K562 (cell line): ENCODE measurements around the gene ELK1. TPM values are rescaled to one million over a fixed set of nuclear protein-coding genes. Genes with fewer than 3 reads are reported as not detected.

ENCODE experiments used
- EP400 ChIP-seq: fragments of 450-650 bp; IDR thresholded peaks from 2 replicates; pipeline ENCODE4 v1.6.1; 2017; ENCODE audit warnings: antibody characterized with exemption, mild to moderate bottlenecking, moderate library complexity
- KLF1 ChIP-seq: fragments of 450-650 bp; IDR thresholded peaks from 2 replicates; pipeline ENCODE4 v1.6.1; 2016; ENCODE audit warnings: missing genetic modification characterization, missing compliant biosample characterization
- MCM7 ChIP-seq, 2 experiments: fragments of 450-650 bp; IDR thresholded peaks; 2 replicates each; pipeline ENCODE4 v1.6.1; 2016 to 2018
- MTA1 ChIP-seq: fragments of 450-650 bp; IDR thresholded peaks from 2 replicates; pipeline ENCODE4 v1.6.1; 2017; ENCODE audit warnings: borderline replicate concordance
- TSHZ1 ChIP-seq: fragments of 250-450 bp; sonication (Bioruptor Pico); IDR thresholded peaks from 2 replicates; pipeline ENCODE4 v1.4.0; 2020; ENCODE audit warnings: mild to moderate bottlenecking, moderate library complexity
- ZNF274 ChIP-seq: IDR thresholded peaks from 2 replicates; pipeline ENCODE4 v1.6.1; 2011; ENCODE audit warnings: low read depth, mild to moderate bottlenecking, low read length, moderate library complexity, borderline replicate concordance
- polyA plus RNA-seq, 8 experiments: library from polyadenylated mRNA; depleted of rRNA in 4 of 8; stranded (reverse) in 5 of 8; unstranded in 3 of 8; fragments of >200 nt; fragmentation: Nextera tagmentation in 2 of 8; fragmentation: Illumina TruSeq in 1 of 8; extraction: Ambion mirVana in 2 of 8; extraction: Trizol in 1 of 8; gene quantifications; 2 replicates each; pipeline versions ENCODE4 v1.2.1 to v1.2.3, GENCODE V29; 2011 to 2014; ENCODE audit warnings: inconsistent platforms in 1 of 8, missing spikeins in 1 of 8
- total RNA-seq, 7 experiments: library from RNA; depleted of rRNA in 6 of 7; stranded (reverse); fragments of >200 nt in 6 of 7; fragmentation: Illumina TruSeq in 2 of 7; extraction: Trizol in 2 of 7; gene quantifications; 2 replicates each; pipeline versions ENCODE4 v1.2.1 to v1.2.3, GENCODE V29; 2011 to 2021; ENCODE audit warnings: low replicate concordance in 1 of 7
- TF ChIP-seq, protein P1 (sequence below), 2 experiments: IDR thresholded peaks in 1 of 2; conservative IDR thresholded peaks in 1 of 2; 2 replicates each; pipeline ENCODE4 v1.6.1; 2016; ENCODE audit warnings: low read depth in 2 of 2, mild to moderate bottlenecking in 1 of 2, missing compliant biosample characterization in 1 of 2, missing genetic modification characterization in 1 of 2, moderate library complexity in 1 of 2
- TF ChIP-seq, protein P2 (sequence below), 2 experiments: fragments of 450-650 bp; formaldehyde crosslinking in 1 of 2; IDR thresholded peaks; 2 replicates each; pipeline versions ENCODE4 v1.4.0 to v1.6.1; 2014 to 2020; ENCODE audit warnings: mild to moderate bottlenecking in 2 of 2, borderline replicate concordance in 1 of 2, low read depth in 1 of 2

The ELK1 gene
- total and polyA plus RNA-seq, 9 of the 15 experiments (the other 6 are each of a cell fraction or from before 2014, with no cell fraction given): 4.4 to 74.9 (median 26.5) TPM

- TF ChIP-seq, protein P1, sequence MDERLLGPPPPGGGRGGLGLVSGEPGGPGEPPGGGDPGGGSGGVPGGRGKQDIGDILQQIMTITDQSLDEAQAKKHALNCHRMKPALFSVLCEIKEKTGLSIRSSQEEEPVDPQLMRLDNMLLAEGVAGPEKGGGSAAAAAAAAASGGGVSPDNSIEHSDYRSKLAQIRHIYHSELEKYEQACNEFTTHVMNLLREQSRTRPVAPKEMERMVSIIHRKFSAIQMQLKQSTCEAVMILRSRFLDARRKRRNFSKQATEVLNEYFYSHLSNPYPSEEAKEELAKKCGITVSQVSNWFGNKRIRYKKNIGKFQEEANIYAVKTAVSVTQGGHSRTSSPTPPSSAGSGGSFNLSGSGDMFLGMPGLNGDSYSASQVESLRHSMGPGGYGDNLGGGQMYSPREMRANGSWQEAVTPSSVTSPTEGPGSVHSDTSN (CRISPR knock-in tag; IDR thresholded peaks at IDR 0.05; ENCODE audit: low read depth): no peak
- TF ChIP-seq, protein P1 (tag; conservative IDR thresholded peaks at IDR 0.05; ENCODE audit: low read depth): no peak
- TF ChIP-seq, protein P2, sequence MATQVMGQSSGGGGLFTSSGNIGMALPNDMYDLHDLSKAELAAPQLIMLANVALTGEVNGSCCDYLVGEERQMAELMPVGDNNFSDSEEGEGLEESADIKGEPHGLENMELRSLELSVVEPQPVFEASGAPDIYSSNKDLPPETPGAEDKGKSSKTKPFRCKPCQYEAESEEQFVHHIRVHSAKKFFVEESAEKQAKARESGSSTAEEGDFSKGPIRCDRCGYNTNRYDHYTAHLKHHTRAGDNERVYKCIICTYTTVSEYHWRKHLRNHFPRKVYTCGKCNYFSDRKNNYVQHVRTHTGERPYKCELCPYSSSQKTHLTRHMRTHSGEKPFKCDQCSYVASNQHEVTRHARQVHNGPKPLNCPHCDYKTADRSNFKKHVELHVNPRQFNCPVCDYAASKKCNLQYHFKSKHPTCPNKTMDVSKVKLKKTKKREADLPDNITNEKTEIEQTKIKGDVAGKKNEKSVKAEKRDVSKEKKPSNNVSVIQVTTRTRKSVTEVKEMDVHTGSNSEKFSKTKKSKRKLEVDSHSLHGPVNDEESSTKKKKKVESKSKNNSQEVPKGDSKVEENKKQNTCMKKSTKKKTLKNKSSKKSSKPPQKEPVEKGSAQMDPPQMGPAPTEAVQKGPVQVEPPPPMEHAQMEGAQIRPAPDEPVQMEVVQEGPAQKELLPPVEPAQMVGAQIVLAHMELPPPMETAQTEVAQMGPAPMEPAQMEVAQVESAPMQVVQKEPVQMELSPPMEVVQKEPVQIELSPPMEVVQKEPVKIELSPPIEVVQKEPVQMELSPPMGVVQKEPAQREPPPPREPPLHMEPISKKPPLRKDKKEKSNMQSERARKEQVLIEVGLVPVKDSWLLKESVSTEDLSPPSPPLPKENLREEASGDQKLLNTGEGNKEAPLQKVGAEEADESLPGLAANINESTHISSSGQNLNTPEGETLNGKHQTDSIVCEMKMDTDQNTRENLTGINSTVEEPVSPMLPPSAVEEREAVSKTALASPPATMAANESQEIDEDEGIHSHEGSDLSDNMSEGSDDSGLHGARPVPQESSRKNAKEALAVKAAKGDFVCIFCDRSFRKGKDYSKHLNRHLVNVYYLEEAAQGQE (IDR thresholded peaks at IDR 0.05; ENCODE audit: borderline replicate concordance): peak; percentile 10; the same call in 1 of the 2 replicates
- TF ChIP-seq, protein P2 (CRISPR knock-in tag; IDR thresholded peaks at IDR 0.05; ENCODE audit: low read depth): no peak
- no peak for TF ChIP-seq KLF1 (tag)
- TF ChIP-seq TSHZ1 (CRISPR knock-in tag): no peak
- no peak for TF ChIP-seq MTA1
- TF ChIP-seq MCM7 (IDR thresholded peaks at IDR 0.05): no peak
- TF ChIP-seq EP400: no peak
- TF ChIP-seq ZNF274: no peak
Observed at GRCh38 chrX:47643926-47644325, 6.4 kb downstream of the ELK1 start (continued).
